Subcutaneous adipose tissue (tissue), 4 donors: Measurements from ENCODE around the gene ATP2B2. TPM values are rescaled to one million over a fixed set of nuclear protein-coding genes. Genes with fewer than 3 reads are reported as not detected.

Experiments used
- CTCF ChIP-seq: fragments of 450-650 bp; IDR thresholded peaks from one replicate; pipeline ENCODE4 v1.5.1; 2016; ENCODE audit warnings: low read depth, mild to moderate bottlenecking, control low read depth, antibody characterized with exemption, moderate library complexity
- total RNA-seq, 4 donors: library from RNA; depleted of rRNA; stranded (reverse); fragments of >200 nt; gene quantifications; one replicate each; pipeline ENCODE4 v1.1.0, GENCODE V29; 2016

The ATP2B2 gene
- total RNA-seq, 4 donors from 2014 or later, result 0.34 to 0.44 TPM; not detected in 2

GRCh38 chr3:10459954-10460754 is 45.2 kb downstream of the ATP2B2 start:
- no peak for TF ChIP-seq CTCF

DNA sequence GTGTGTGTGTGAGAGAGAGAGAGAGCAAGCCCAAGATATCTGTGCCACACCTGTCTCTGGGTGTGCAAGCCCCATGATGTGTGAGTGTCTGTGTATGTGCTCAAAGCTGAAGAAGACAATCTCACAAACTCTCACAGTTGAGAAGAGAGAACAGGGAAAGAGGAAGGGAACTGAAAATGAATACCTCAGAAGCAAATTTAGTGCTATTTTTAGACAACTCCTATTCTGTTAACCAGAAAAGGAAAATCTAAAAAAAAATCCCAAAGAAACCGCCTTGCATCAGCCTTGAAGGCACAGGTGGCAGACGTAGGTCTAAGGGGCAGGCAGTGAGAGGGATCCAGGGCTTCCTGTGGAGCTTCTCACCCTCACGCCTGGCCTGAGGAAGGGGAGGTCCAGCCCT is 47.8 kb downstream of the ATP2B2 start:
- no peak for TF ChIP-seq CTCF

- TF ChIP-seq CTCF, result no peak
Measured at GRCh38 chr3:10456981-10457380, 48.4 kb downstream of the ATP2B2 start.

DNA sequence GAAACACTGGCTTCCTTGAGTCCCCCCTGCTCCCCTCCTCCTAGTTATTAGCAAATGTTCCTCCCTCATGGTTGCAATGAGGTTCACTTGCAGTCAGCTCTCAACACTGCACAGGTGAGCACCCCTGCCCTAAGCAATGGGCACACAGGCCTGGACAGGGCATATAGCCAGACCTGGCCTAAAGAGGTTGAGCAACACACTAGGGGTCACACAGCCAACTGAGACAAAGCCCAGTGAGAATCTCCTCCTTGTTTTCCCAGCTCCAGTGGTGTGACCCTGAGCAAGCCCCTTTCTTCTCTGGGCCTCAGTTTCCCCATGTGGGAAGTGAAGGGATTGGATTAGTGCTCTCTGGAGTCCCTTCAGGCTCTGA is 49.9 kb downstream of the ATP2B2 start:
- TF ChIP-seq CTCF, result no peak

- TF ChIP-seq CTCF, result no peak
Measured at GRCh38 chr3:10454907-10455544, 50.4 kb downstream of the ATP2B2 start.

GRCh38 chr3:10453431-10454163 is 51.8 kb downstream of the ATP2B2 start:
- TF ChIP-seq CTCF, result no peak
